Dedifferentiated amniotic fluid mesenchymal stem cell (primary cell): Measurements from ENCODE around the gene ADAMTS15.

Experiments used
- DNase-seq: peaks from one replicate; pipeline ENCODE4 v3.0.0-alpha.2; 2016; ENCODE audit errors: extremely low spot score

ADAMTS15 gene

GRCh38 chr11:130511765-130512164 lies 63.3 kb downstream of the ADAMTS15 start:
- DNase-seq: no peak

GRCh38 chr11:130512662-130513061 lies 64.2 kb downstream of the ADAMTS15 start:
- no peak for DNase-seq

GRCh38 chr11:130513132-130513531 lies 64.7 kb downstream of the ADAMTS15 start:
- DNase-seq: no peak

- DNase-seq: peak; percentile 29
These were observed 65.9 kb downstream of the ADAMTS15 start for GRCh38 chr11:130514316-130514715.

- DNase-seq: no peak
These were observed 66.4 kb downstream of the ADAMTS15 start for GRCh38 chr11:130514851-130515250.

- DNase-seq: no peak
These were observed 67.5 kb downstream of the ADAMTS15 start for GRCh38 chr11:130515829-130516553.

GRCh38 chr11:130516554-130517505 lies 68.4 kb downstream of the ADAMTS15 start:
- no peak for DNase-seq

GRCh38 chr11:130518164-130518680 lies 69.8 kb downstream of the ADAMTS15 start:
- no peak for DNase-seq

- no peak for DNase-seq
These were observed 70.9 kb downstream of the ADAMTS15 start for GRCh38 chr11:130519128-130519932.

- no peak for DNase-seq
These were observed 71.8 kb downstream of the ADAMTS15 start for GRCh38 chr11:130520271-130520671.

GRCh38 chr11:130522284-130522961 lies 74.0 kb downstream of the ADAMTS15 start:
- DNase-seq: peak; percentile 83

GRCh38 chr11:130523166-130523565 lies 74.7 kb downstream of the ADAMTS15 start:
- no peak for DNase-seq

GRCh38 chr11:130523609-130524008 lies 75.2 kb downstream of the ADAMTS15 start:
- DNase-seq: peak; percentile 45

- no peak for DNase-seq
These were observed 75.8 kb downstream of the ADAMTS15 start for GRCh38 chr11:130524132-130524790.

GRCh38 chr11:130525307-130525706 lies 76.9 kb downstream of the ADAMTS15 start:
- DNase-seq: no peak
